ENCODE results near the gene NUCB2.
A peak's percentile ranks its signal among the peaks of the same experiment; 100 is the strongest.

The NUCB2 gene

DNA sequence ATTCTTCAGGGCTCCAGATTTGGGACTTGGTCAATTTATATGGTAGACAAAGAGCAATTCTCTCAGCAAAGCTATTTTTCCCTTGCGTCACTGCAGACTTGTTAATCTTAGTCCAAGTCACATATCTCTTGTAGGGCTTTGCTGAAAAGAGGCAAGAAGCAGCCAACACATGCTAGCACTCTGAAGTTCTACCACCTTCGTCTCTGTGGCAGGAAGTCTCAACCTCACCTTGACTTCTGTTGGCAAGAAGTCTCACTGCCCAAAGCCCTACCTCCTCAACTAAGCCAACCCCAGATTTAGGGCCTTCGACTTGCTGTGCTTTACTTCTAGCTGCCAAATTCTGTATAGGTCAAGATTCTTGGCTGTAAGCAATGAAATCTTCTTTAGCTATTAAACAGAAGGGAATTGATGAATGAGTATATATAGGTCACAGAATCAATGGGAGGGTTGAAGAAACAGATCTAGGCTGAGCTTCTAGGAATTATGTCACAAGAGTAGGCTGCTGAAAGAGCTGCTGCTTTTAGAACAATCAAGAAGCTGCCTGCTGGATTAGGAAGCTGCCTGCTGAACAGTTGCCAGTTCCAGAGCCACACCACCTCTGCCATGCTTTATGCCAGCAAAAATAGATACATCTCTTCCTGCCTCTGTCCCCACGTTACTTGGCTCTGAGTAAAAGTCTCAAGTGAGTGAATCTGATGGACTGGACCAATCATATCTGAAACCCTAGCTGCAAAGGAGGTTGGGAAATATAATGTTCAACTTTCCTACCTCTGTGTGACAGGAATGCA lies 57.5 kb downstream of the NUCB2 start:
- DNase-seq (no peak), ATAC-seq (no peak)

DNA sequence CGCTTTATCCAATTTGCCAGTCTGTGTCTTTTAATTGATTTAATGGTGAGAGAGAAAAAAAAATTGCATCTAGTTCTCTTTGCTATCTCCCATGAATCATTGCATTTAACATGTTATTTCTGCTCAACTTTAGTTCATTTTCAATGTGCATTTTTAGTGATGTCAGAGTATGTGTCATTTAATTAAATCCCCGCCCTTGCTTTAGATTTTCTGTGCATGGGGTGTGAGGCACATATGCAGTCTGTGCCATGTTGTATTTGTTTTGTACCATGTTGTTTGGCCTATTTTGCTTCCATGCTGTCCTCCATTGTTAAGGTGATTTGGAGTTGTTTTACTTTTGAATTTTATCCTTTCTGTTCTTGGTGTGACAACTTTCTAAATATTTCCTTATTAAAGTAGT lies 66.7 kb downstream of the NUCB2 start:
- no peak for DNase-seq
- ATAC-seq: no peak

DNA sequence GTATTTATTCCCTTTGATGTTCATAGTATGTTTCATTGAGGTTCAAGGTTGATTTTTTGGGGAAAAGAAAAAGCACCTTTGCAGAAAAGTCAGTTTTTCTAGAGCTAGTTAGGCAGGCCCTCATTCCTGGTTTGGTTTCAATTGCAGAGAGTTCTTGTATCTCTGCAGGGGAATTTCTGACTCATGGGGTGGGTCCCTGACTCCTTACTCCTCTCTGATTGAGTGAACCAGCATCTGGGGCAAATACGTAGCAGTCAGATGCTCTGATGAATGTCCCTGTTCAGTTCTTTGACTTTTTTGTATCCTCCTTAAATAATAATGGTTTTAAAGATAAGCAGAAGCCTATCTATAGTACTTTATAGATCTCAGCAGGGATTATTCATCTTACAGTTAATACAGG lies 67.4 kb downstream of the NUCB2 start:
- DNase-seq: peak; percentile 63
- peak; percentile 96 for ATAC-seq

DNA sequence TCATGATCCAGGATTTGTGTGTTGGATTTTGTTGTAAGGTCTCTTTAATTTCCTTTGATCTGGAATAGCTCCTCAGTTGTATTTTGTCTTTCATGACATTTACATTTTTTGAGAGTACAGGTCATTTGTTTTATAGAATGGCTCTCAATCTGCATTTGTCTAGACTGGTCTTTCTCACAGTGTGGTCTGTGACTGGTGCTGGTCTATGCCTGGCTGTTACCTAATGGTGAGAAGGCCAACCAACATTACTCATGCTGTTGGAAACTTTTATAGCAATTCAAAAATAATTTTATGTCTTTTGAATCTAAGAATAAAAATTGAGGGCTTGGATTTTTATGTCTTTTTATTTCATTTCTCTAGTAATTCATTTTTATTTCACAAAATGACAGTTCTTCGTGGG lies 71.1 kb downstream of the NUCB2 start:
- ATAC-seq (no peak), DNase-seq (no peak)

DNA sequence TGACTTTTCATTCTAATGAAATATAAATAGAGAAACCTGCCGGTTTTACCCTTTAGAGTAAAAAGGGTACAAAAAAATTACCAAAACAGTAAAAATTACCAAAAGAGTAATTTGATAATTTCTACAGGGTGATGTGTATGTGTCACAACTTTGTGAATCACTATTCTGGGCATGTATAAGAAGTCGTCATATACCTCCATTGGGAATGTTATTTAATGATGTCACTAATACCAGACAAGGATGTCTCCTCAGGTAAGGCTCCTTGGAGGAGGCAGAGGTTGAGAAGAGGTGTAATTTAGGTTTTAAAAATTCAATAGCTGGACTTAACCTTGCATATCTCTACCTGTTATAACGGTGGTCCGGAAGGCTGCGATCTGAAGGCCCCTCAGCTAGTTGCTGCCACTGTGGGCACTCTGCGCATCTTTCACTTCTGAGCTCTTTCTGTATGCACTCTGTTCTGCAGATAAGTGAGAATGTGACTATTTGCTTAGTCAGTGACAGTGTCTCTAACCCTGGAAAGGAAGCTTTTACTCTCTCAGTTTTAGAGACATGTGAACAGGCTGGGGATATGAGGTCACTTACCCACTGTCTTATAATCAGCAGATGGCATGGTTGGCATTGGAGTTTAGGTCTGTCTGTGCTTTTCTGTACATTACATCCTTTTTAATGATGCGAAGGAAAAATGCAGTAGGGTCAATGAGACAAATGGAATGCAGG lies 74.1 kb downstream of the NUCB2 start:
- no peak for DNase-seq
- peak; percentile 53 for ATAC-seq

DNA sequence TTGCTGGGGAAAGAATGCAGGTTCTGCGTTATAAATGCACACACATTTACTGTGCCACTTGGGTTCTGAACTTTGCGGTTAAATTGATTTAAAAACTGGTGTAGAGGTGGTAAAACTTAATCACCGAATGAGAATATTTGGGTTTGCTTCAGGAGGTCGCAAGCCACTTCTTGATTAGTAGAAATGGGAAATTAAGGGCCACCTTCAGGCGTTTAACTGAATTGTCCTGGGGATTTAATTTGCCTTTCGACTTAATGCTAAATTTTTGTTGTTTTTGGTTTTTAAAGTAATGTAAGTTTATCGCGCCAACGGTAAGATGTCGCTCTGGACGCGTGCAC lies 74.6 kb downstream of the NUCB2 start:
- no peak for ATAC-seq
- DNase-seq: no peak

DNA sequence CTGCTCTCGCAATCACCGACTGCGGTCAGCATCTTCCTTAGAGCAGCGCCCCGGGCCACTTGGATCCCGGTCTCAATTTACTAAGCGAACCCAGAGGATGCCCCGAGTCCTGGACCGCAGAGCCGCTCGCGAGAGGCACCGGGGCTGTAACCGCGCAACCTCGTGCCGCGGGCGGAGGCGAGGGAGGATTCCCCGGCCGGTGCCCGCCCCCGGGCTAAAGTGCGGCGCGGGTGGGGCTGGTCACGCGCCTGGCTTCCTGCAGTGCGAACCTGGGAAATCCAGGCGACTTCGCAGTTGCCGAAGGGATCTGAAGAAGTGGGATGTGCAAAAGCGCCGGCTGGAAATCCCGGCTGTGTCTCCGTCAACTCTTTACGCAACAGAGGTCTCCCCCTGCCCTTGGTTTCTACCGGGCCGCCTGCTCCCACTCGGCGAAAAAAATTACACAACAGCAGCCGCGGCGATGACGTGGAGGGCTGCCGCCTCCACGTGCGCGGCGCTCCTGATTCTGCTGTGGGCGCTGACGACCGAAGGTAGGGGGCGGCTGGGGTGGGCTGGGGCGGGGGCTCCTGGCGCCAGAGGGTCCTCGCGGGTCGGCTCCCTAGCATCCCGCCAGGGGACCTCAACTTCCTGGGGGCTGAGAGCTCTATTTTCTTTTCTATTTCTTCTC lies 75.1 kb downstream of the NUCB2 start, which contains the start of gene NCR3LG1:
Gene NCR3LG1, plus strand, starts transcription at position 291 of the 667 bp plus-strand sequence. Its CDS starts 170 bp downstream, at position 461.
- peak; percentile 40 for ATAC-seq
- DNase-seq: peak; percentile 69

DNA sequence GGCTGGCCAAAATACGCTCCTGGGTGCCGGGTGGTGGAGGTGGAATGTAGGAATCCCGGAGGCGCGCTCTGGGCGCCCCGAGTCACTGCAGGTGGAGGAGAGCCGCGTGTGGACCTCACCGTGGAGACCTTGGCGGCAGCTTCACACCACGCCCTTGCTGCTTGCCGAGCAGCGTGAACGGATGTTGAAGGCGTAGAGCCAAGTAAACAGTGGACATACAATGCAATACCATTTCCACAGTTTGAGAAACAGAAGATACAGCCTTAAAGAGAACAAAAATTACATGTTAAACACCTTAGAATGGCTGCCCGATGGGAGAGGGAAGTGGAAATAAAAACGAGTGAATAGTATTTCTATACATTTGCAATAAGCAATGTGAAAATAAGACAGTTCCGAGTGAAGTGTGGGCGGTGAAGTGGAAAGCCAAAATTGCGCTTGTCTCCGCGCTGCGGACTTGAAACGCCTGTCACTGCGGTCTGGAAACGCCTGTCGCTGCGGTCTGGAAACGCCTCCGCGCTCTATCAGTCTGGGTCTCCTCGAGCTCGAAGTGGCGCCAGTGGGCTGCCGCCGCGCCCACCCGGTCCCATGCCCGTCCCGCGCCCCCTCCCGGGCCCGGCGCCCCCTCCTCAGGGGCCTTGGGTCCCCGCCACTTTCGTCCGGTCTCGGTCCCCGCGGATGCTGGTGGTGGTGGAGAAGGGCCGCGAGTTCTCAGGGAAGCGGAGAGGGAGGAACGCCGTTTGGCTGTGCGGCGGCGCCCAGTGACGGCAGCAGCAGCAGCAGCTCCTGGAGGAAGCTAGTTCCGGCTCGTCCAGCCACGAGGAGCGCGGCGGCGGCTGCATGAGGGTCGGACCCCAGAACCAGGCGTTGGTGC lies 76.6 kb downstream of the NUCB2 start:
- peak; percentile 75 for DNase-seq
- ATAC-seq: peak; percentile 51

DNA sequence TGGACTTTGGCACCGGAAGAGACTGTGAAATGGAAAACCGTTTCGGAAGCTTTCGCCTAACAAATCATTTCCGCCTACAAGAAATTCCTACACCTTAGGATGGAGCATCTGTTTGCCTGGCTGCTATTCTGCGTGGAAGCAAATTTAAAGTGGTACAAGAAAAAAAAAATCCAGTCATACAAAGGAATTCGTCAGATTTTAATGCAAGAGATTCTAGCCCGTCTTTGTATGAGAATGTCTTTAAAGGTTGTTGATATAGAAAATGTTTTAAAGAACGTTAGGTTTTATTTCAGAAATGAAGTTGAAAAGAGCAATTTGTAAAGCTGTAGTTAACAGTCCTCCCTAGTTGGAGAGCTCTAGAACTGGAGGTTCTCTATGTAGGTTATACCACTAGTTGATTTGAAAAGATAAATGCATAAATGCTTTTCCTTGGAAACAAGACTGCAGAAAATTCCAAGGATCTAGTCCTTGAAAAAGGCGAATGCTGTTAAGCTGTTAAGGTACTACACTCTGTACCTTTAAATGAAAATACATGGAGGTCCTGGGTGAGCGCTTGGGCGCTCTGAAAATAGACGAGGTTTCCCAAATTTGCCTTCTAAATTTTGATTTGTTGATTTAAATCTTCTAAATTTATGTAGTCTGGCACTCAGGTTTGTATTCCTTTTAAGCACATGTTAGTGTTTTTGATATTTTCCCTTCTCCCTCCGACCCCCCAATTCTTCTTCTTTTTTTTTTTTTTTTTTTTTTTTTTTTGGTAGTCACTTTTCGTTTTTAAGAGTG lies 77.5 kb downstream of the NUCB2 start:
- ATAC-seq: no peak
- no peak for DNase-seq

DNA sequence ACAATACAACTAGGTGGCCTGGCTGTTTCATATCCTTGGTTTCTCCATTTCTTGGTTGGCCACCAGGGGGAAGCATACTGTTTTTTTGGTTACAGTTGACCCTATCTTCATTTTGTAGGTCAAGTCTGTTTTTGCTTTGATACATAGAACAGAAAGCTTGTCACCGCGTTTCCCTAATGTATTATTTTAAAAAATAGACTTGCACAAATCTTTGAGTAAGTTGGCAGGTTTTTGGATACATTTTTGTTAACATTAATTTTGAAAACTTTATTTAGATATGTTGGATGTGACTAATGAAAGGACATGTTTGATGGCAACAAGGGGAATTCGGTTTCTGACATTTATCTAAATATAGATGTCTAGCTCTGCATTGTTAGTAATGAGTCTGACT lies 78.1 kb downstream of the NUCB2 start:
- ATAC-seq: no peak
- DNase-seq: peak; percentile 76

DNA sequence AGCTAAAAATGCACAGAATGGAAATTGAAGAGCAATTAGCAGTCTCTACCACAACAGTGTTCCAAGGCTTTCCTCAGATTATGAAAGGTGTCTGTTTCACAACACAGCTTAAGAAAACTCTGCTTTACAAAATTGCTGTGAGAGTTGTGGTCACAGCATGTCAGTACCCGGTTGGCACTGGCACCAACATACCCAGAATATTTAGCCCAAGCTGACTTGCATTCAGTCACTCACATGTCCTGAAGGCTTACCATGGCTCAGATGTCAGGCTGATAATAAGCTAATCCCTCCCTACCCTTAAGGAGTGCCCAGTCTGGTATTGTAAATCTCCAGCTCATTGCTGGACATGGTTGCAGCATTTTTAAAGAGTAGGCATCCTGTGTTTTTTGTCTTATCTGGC lies 90.0 kb downstream of the NUCB2 start:
- DNase-seq (no peak), ATAC-seq (no peak)

DNA sequence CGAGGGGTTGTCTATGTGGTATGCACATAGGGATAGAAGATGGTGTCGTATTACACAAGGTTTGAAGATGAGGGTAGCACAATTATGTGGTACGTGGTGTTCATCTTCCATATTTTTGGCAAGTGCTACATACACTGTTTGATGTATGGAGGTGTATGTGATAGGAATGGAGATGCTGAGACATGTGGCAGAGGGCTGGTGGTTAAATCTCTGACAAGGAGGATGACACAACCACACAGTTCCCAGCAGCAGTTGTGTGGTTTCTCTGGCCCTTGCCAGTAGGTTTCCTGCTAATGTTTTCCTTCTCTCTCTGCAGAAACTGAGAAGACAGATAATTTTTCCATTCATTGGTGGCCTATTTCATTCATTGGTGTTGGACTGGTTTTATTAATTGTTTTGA lies 92.0 kb downstream of the NUCB2 start:
- DNase-seq (no peak), ATAC-seq (no peak)

DNA sequence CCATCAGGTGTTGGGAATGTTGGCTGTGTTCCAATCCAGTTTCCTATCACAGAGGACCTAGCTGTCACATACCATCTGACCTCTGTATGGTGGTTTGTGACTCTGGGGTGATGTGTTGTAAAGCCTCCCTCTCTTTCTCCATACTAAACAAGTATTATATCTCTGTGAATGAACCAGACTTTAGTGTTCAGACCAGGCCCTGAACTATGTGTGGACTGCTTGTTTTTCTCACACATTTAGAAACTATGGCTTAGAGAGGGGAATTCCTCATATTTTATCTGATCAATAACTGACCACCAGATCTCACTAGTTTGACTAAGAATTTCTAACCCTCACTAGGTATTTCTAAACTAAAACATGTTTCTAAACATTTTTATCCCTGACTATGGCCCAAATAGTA lies 92.6 kb downstream of the NUCB2 start:
- no peak for DNase-seq
- ATAC-seq: no peak

DNA sequence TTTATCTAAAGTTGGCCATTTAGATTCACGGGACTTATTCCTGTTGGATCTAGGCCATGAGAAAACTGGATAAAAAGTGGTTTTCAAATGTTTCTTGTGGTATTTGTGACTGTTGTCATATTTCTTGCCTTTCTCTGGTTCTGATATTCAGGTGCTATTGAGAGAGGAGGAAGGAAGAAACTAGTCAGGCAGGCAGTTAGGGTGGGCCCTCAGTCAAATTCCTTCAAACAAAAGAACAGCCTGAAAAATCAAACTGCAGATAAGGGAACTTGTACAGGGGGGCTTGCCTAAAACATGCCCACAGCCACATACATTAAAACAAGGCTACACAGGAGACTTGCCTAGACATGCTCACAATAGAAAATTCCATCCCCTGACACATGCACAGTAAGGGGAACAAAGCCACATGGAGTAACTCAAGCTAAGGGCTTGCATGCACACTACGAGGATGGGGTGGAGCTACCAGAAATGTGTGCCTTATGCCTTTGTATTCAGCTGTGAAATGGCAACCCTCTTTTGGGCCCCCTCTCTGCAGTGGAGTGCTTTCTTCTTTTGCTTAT lies 93.2 kb downstream of the NUCB2 start:
- DNase-seq (no peak), ATAC-seq (no peak)

DNA sequence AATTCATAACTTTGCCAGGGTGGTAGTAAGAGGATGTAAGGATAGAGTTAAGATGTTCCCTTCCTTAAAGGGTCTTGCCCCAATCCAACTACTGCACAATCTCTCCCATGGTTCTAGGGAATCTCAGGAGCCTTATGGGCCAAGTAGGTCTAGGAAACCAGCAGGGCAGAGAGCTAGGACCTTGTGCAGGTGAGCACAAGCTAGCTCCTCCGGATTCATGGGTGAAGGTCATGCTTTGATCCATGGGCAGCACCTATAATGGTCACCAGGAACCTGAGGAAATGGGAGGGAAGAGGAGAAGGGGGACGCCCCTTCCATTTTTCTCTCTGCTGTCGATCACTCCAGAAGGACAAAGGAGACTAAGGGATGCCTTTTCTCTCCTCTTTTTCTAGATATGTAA lies 95.1 kb downstream of the NUCB2 start:
- DNase-seq: no peak
- ATAC-seq: no peak

DNA sequence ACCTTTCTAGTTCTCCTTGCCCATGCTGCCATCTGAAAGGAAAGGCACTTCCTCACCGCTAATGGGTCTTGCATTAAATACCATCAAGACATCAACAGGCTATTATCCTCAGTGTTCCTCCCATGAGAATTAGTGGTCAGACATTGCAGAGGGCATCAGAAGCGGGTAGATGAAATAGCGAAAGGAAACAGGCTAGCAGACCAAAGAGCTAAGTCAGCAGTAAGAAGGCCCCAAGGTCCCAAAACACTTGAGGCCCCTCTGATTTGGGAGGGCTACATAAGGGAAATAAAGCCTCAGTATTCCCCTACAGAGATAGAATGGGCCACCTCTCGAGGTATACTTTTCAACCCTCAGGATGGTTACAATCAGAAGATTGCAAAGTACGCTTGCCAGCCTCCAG lies 99.0 kb downstream of the NUCB2 start:
- no peak for ATAC-seq

DNA sequence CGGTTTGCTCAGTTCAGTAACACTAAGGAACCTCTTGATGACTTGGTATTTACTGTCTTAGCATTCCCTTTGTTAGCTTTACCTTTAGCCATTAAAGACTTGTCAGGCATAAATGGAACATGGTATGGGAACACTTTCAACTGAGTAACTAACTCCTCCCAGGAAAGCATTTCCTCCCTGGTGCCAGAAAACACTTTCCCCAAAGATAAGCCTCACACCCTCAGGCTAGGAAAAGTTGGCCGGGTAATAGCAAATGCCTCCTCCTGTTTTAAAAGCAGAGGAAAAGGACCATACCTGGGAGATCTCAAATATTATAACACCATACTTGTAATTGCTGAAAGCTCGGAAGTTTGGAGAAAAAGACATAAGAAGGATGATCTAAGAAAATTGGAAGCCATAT lies 100.0 kb downstream of the NUCB2 start:
- ATAC-seq: no peak
- DNase-seq: no peak

More for the DNA sequence above, 99.0 kb downstream of the NUCB2 start:
- DNase-seq: no peak

DNA sequence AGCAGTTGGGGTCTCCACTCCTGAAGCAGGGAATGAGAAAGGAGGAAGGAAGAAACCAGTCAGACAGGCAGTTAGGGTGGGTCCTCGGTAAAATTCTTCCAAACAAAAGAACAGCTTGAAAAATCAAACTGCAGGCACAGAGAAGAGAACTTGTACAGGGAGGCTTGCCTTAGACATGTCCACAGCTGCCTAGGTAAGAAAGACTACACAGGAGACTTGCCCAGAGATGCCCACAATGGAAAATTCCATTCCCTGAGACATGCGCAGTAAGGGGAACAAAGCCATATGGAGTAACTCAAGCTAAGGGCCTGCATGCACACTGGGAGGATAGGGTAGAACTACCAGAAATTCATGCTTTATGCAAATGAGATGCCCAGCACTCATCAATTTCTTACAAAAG lies 102.1 kb downstream of the NUCB2 start:
- DNase-seq: no peak
- no peak for ATAC-seq

DNA sequence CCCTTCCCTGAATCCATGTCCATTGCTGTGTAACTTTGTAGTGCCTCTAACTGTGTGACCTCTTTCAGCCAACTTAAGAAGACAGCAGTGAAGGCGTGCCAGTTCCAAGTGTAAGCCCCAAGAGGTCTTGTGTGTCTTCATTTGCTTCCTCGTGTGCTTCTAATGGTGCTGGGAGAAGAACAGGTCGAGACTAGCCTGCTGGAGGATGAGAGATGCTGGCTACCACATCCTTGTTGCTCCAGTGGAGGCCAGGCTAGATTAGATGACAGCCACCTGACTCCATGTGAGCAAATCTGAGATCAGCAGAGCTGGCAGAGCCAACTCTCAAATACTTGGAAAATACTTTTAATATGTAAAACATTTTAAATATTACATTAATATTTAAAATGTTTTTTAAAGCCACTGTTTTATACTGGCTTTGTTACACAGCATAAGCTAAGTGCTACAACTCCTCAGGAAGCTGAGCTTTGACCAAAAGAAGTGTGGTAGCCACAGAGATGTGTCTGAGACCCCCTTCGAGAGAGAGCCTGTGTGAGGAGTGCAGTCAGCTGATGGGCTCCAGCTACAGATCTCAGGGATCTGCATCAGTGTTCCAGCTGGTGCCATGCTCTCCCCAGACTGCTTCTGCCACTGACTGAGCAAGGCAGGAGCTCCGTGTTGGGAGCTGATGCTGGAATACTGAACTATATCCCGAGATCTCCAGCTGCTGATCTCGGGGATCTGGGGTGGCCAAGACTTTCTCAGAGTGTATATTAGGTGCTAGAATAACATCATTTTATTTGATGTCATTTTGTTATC lies 103.0 kb downstream of the NUCB2 start:
- no peak for ATAC-seq
- DNase-seq: no peak

DNA sequence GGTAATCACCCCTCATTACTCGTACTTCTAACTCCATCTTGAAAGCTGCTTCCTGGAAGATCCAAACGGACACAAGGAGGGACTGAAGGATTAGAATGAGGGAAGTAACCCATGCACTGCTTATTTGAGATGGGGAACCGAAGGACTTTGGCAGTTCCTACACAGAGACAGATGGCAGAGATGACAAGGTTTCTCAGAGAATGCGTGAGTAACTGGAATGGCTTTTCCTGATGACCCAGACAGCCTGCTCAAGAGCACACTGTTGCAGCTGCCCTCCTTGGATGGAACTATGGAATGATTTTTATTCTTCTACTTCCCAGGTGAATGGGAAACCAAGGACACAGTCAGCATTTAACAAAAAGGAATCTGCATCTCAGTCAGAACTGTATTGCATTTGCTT lies 104.6 kb downstream of the NUCB2 start:
- DNase-seq (no peak), ATAC-seq (no peak)
